Endometrial microvascular endothelial cells (primary cell): Measurements from ENCODE around the gene TMEM266. TPM values are rescaled to one million over a fixed set of nuclear protein-coding genes. Genes with fewer than 3 reads are reported as not detected.

Source experiments
- in situ Hi-C: cut with HindIII; loops from 2 replicates; pipeline ENCODE4 v1.10.0; 2017; ENCODE audit warnings: low sequenced_read_pairs, low pct_unique_long_range_greater_than_20kb; ENCODE audit errors: inconsistent ontology term
- total RNA-seq: library from RNA; depleted of rRNA; stranded (reverse); fragments of >200 nt; gene quantifications from one replicate; pipeline ENCODE4 v1.2.3, GENCODE V29; 2015; ENCODE audit errors: inconsistent ontology term

The TMEM266 gene
- total RNA-seq, 1 donor from 2014 or later = not detected

GRCh38 chr15:76173317-76173834 is 113.6 kb downstream of the TMEM266 start:
- in situ Hi-C loops = no loop called here

- in situ Hi-C loops = no loop called here
These were observed 114.9 kb downstream of the TMEM266 start for GRCh38 chr15:76174654-76175053.

GRCh38 chr15:76175442-76175841 is 115.7 kb downstream of the TMEM266 start:
- in situ Hi-C loops = no loop called here

GRCh38 chr15:76176059-76176458 is 116.3 kb downstream of the TMEM266 start:
- in situ Hi-C loops = no loop called here

- in situ Hi-C loops = no loop called here
These were observed 116.8 kb downstream of the TMEM266 start for GRCh38 chr15:76176487-76177085.

GRCh38 chr15:76177491-76178040 is 117.8 kb downstream of the TMEM266 start:
- in situ Hi-C loops = no loop called here

- in situ Hi-C loops = no loop called here
These were observed 118.7 kb downstream of the TMEM266 start for GRCh38 chr15:76178296-76179000.

- in situ Hi-C loops = no loop called here
These were observed 119.2 kb downstream of the TMEM266 start for GRCh38 chr15:76179023-76179422.

GRCh38 chr15:76180321-76180720 is 120.5 kb downstream of the TMEM266 start:
- in situ Hi-C loops = no loop called here

- in situ Hi-C loops = no loop called here
These were observed 121.9 kb downstream of the TMEM266 start for GRCh38 chr15:76181705-76182107.

- in situ Hi-C loops = no loop called here
These were observed 124.3 kb downstream of the TMEM266 start for GRCh38 chr15:76183930-76184649.

- in situ Hi-C loops = no loop called here
These were observed 124.9 kb downstream of the TMEM266 start for GRCh38 chr15:76184650-76185035.

GRCh38 chr15:76185716-76186115 is 125.9 kb downstream of the TMEM266 start:
- in situ Hi-C loops = no loop called here

- in situ Hi-C loops = no loop called here
These were observed 127.4 kb downstream of the TMEM266 start for GRCh38 chr15:76187163-76187562.

- in situ Hi-C loops = no loop called here
These were observed 129.3 kb downstream of the TMEM266 start for GRCh38 chr15:76189106-76189505.

GRCh38 chr15:76190070-76190564 is 130.3 kb downstream of the TMEM266 start:
- in situ Hi-C loops = no loop called here

- in situ Hi-C loops = no loop called here
These were observed 131.2 kb downstream of the TMEM266 start for GRCh38 chr15:76190751-76191538.

- in situ Hi-C loops = no loop called here
These were observed 131.9 kb downstream of the TMEM266 start for GRCh38 chr15:76191539-76192244.
